Measurements from ENCODE around the gene CYSRT1.

Gene CYSRT1

GRCh38 chr9:137273611-137274320 lies 48.8 kb downstream of the CYSRT1 start:
- DNase-seq, result peak; percentile 76

- no peak for DNase-seq
These were observed 50.2 kb downstream of the CYSRT1 start for GRCh38 chr9:137275203-137275587.
